Stimulated activated memory B cell treated with anti-CD40 and anti-IgM and Interleukin-4, amounts not matched to agents 10 μg/mL and 1 μg/mL and 100 μg/mL, for 72 hours (primary cell): ENCODE data around the gene STMN1.

Experiments
- ATAC-seq: fragments of 150-1000 bp; cut with Tn5 transposase; 2 replicates; pipeline ENCODE4 v1.10.0; 2021
- H3K27ac Mint-ChIP-seq: one replicate; pipeline ENCODE4 v1.8.0; 2022; ENCODE audit warnings: mild to moderate bottlenecking, mixed read lengths
- H3K27me3 Mint-ChIP-seq: one replicate; pipeline ENCODE4 v1.8.0; 2022; ENCODE audit warnings: mixed read lengths
- H3K36me3 Mint-ChIP-seq: one replicate; pipeline ENCODE4 v1.8.0; 2022; ENCODE audit warnings: mixed read lengths
- H3K4me1 Mint-ChIP-seq: one replicate; pipeline ENCODE4 v1.8.0; 2022; ENCODE audit warnings: mixed read lengths
- H3K4me3 Mint-ChIP-seq: one replicate; pipeline ENCODE4 v1.8.0; 2022; ENCODE audit warnings: mild to moderate bottlenecking, moderate library complexity, mixed read lengths
- H3K9me3 Mint-ChIP-seq: one replicate; pipeline ENCODE4 v1.8.0; 2022; ENCODE audit warnings: mixed read lengths

STMN1 gene

DNA sequence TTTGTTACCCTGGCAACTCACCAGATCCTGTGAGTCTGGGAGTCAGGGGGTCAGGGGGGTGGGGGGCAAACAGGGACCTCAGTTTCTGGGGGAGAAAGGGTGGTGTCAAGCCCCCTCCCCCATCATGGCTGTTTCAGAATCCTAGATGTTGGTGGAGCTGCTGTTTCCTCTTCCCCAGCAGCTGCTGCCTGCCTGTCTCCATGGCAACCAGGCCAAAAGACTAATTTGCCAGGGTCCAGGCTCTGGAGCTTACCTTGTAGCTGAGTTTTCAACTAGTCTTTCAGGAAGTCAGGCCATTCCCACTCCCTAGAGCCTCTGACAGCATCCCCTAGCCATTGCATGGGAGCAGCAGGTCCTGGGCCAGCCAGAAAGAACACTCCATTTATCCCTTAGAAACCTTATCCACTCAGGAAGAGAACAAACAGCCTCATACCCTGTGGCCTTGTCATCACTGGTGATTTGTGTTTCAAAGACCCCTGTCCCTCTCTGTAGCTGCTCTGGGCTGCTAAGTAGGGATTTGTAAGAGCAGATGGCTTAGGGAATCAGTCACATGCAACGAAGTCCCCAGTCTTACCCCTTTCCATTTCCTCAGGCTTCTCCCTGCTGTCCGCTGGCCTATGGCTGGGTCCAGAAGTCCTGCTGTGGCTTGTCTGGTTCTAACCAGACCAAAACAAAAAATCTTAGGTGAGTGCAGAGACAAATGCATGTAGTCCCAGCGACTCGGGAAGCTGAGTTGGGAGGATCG is 21.5 kb upstream of the STMN1 start:
- H3K9me3 Mint-ChIP-seq: no peaks in the 10 kb centered on the region
- peaks cover 7% of the 10 kb centered on the region for H3K4me1 Mint-ChIP-seq
- ATAC-seq: no peak
- no peak overlapping the region for H3K4me3 Mint-ChIP-seq
- H3K27me3 Mint-ChIP-seq: peaks cover 62% of the 10 kb centered on the region
- H3K36me3 Mint-ChIP-seq: no peaks in the 10 kb centered on the region
- no peak overlapping the region for H3K27ac Mint-ChIP-seq

GRCh38 chr1:25926731-25927496 is 20.7 kb upstream of the STMN1 start:
- H3K4me1 Mint-ChIP-seq: peaks cover 15% of the 10 kb centered on the region
- no peaks in the 10 kb centered on the region for H3K9me3 Mint-ChIP-seq
- no peaks in the 10 kb centered on the region for H3K36me3 Mint-ChIP-seq
- no peak overlapping the region for H3K4me3 Mint-ChIP-seq
- H3K27me3 Mint-ChIP-seq: peaks cover 70% of the 10 kb centered on the region
- H3K27ac Mint-ChIP-seq: no peak overlapping the region
- ATAC-seq: no peak

DNA sequence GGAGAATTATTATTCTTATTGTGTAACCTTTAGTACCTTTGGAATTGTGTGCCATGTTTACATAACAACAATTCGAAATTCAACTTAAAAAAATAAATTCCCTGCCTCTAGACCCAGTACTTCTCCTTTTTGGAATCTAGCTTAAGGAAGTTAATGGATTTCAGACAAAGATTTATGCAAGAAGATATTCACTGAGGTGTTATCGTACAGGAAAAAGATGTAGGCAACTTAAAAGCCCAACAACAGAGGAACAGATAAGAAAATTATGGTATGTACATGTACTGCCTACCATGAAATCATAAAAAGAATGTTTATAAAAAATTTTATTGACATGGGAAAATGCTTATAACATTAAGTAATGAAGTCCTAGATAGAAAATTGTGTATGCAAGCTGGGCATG is 18.2 kb upstream of the STMN1 start:
- no peaks in the 10 kb centered on the region for H3K36me3 Mint-ChIP-seq
- no peaks in the 10 kb centered on the region for H3K9me3 Mint-ChIP-seq
- H3K4me3 Mint-ChIP-seq: no peak overlapping the region
- H3K27me3 Mint-ChIP-seq: peaks cover 70% of the 10 kb centered on the region
- peaks cover 15% of the 10 kb centered on the region for H3K4me1 Mint-ChIP-seq
- no peak overlapping the region for H3K27ac Mint-ChIP-seq
- ATAC-seq: no peak

DNA sequence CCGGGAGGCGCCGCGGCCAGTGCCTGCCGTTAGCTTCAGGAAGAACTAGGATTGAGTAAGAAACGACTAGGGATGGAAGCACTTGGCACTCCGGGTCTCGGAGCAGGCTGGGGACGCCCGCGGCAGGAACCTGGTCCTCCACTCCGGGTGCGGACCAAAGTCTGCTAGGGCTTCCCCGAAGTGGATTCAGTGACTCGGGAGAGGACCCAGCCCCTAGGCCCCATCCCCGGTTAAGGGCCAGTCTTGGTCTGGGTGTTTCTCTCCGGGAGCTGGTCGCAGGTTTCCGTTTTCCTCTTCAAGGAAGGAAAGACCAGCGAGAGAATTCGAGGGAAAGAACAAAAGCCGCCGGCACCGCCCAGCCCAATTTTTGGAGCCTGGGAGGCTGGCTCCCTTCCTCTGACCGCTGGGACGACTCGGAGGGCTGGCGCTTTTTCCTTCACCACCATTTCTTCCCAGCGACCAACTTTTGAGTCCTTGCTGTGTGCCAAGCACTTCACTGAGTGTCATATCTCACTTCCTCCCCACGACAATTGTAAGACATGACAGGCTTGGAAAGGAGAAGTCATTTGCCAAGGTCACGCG is 16.8 kb upstream of the STMN1 start:
- no peaks in the 10 kb centered on the region for H3K9me3 Mint-ChIP-seq
- H3K27me3 Mint-ChIP-seq: peaks cover 70% of the 10 kb centered on the region
- peak; percentile 49 for ATAC-seq
- H3K4me3 Mint-ChIP-seq: peak overlapping the region; percentile 79
- peaks cover 15% of the 10 kb centered on the region for H3K4me1 Mint-ChIP-seq
- no peaks in the 10 kb centered on the region for H3K36me3 Mint-ChIP-seq
- peak overlapping the region; percentile 69 for H3K27ac Mint-ChIP-seq

DNA sequence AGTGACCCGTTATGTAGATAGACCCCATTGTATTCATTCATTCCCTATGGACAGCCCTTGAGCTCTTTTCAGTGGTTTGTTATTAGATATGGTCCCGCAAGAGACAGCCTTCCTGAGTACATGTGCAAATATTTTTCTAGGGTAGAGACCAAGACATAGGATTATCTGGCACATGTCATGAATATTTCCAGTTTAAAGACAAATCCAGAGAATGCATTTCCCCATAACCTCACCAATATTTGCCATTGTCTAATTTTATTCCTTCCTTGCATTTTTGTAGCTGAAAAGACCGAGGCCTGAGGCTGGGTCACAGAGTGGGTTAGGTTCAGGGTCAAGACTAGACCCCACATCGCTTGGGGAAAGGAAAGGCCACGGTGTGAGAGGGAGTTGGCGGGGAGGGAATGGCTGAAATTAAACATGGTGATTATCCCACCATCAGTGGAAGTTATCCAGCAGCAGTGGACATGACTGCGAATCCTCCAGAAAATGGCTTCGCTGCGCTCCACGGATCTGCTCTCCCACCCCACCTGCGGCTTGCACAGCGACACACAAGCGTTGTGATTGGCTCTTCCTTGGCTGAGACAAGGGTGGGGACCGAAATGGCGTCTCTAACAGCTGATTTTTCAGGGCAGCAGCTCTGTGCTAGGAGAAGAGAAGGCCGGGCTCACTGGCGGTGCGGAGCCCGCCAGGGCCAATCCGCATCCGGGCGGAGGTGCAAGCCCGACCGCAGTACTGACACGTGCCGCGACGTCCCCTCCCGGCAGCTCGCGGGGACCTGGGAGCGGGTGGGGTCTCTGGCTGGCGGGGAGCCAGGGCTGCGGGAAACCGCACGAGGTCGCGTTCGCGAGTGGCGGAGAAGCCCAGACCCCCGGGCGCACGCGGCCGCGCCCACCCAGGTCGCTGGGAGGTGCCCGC is 16.1 kb upstream of the STMN1 start:
- Mint-ChIP-seq H3K27me3 (peaks cover 68% of the 10 kb centered on the region), H3K9me3 (no peaks in the 10 kb centered on the region), H3K36me3 (no peaks in the 10 kb centered on the region), H3K4me3 (peak overlapping the region; percentile 79), H3K4me1 (peaks cover 15% of the 10 kb centered on the region), H3K27ac (peak overlapping the region; percentile 69)
- ATAC-seq: peak; percentile 76

- H3K27ac Mint-ChIP-seq: no peak overlapping the region
- ATAC-seq: no peak
Observed at GRCh38 chr1:25918615-25919014, 12.4 kb upstream of the STMN1 start.

GRCh38 chr1:25917996-25918395 is 11.8 kb upstream of the STMN1 start:
- Mint-ChIP-seq H3K36me3 (no peaks in the 10 kb centered on the region), H3K27me3 (peaks cover 24% of the 10 kb centered on the region), H3K4me3 (no peak overlapping the region), H3K4me1 (peaks cover 16% of the 10 kb centered on the region), H3K9me3 (no peaks in the 10 kb centered on the region), H3K27ac (no peak overlapping the region)
- ATAC-seq: no peak

More at GRCh38 chr1:25918615-25919014, 12.4 kb upstream of the STMN1 start:
- peaks cover 31% of the 10 kb centered on the region for H3K27me3 Mint-ChIP-seq
- H3K4me1 Mint-ChIP-seq: peaks cover 21% of the 10 kb centered on the region
- no peaks in the 10 kb centered on the region for H3K9me3 Mint-ChIP-seq
- H3K4me3 Mint-ChIP-seq: no peak overlapping the region
- no peaks in the 10 kb centered on the region for H3K36me3 Mint-ChIP-seq

DNA sequence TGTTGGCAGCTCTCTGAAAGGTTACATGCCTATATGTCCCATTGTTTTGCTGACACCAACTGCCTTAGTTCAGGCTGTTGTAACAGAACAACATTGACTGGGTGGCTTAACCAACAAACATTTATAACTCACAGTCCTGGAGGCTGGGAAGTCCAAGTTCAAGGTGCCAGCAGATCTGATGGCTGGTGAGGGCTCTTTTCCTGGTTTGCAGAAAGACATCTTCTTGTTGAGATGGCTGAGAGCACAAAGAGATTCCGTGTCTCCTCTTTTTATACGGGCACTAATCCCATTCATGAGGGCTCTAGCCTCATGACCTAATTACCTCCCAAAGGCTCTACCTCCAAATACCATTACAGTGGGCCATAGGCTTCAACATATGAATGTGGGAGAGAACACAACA is 10.2 kb upstream of the STMN1 start:
- no peaks in the 10 kb centered on the region for H3K36me3 Mint-ChIP-seq
- peaks cover 7% of the 10 kb centered on the region for H3K4me1 Mint-ChIP-seq
- no peak overlapping the region for H3K27ac Mint-ChIP-seq
- H3K4me3 Mint-ChIP-seq: no peak overlapping the region
- ATAC-seq: no peak
- H3K9me3 Mint-ChIP-seq: no peaks in the 10 kb centered on the region
- peaks cover 9% of the 10 kb centered on the region for H3K27me3 Mint-ChIP-seq

- peak; percentile 61 for ATAC-seq
- peaks cover 7% of the 10 kb centered on the region for H3K4me1 Mint-ChIP-seq
- no peaks in the 10 kb centered on the region for H3K27me3 Mint-ChIP-seq
- no peaks in the 10 kb centered on the region for H3K36me3 Mint-ChIP-seq
- H3K4me3 Mint-ChIP-seq: no peak overlapping the region
- H3K9me3 Mint-ChIP-seq: no peaks in the 10 kb centered on the region
- no peak overlapping the region for H3K27ac Mint-ChIP-seq
Observed at GRCh38 chr1:25914074-25914995, 8.1 kb upstream of the STMN1 start.

DNA sequence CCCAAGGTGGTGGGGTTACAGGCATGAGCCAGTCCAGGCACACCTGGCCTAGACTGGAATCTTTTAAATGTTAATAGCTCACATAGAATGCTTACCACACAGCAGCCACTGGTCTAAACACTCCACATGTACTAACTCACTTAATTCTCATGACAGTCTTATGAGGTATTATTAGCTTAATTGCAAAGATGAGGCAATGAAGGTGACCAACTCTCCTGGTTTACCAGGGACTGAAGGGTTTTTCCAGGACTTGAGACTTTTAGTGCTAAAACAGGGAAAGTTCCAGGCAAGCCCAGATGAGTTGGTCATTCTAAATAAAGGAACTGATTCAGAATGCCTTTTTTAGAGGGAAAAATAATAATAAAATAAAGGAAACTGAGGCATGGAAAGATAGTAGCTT is 7.0 kb upstream of the STMN1 start:
- no peaks in the 10 kb centered on the region for H3K36me3 Mint-ChIP-seq
- H3K4me1 Mint-ChIP-seq: peaks cover 7% of the 10 kb centered on the region
- H3K4me3 Mint-ChIP-seq: no peak overlapping the region
- ATAC-seq: no peak
- no peaks in the 10 kb centered on the region for H3K9me3 Mint-ChIP-seq
- H3K27me3 Mint-ChIP-seq: no peaks in the 10 kb centered on the region
- no peak overlapping the region for H3K27ac Mint-ChIP-seq

DNA sequence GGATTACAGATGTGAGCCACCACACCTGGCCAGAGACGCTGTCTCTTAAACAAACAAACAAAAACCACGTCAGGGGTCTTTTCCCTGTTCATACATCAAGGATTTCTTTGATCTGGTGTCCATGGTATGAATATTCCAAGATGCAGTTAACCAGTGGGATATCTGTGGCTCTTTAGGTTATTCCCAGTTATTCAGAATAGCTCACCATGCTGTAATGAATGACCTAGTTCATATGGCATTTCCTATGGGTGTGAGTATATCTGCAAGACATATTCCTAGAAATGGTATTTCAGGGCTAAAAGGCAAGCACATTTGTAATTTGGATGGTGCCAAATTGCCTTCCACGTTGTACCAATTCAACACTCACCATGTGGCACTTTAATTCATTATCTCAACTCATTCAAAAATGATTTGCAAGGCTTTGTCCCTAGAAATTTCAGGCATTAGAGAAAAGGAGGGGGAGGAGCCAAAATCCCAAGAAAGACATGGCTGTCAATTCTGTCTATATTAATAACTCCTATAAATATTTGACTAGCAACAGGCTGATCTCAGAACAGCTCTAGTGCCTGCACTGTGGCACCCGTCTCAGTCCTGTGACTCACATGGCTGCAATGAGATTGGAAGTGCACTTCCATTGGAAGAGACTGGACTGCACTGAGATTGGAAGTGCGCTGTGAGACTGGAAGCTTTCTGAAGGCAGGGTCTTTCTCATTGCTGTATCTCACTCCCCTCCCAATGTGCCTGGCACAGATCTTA is 6.0 kb upstream of the STMN1 start:
- no peak for ATAC-seq
- Mint-ChIP-seq H3K27ac (no peak overlapping the region), H3K4me1 (peaks cover 9% of the 10 kb centered on the region), H3K27me3 (no peaks in the 10 kb centered on the region), H3K36me3 (no peaks in the 10 kb centered on the region), H3K4me3 (no peak overlapping the region), H3K9me3 (no peaks in the 10 kb centered on the region)

- no peaks in the 10 kb centered on the region for H3K36me3 Mint-ChIP-seq
- no peak overlapping the region for H3K27ac Mint-ChIP-seq
- H3K4me3 Mint-ChIP-seq: no peak overlapping the region
- no peak for ATAC-seq
- peaks cover 17% of the 10 kb centered on the region for H3K4me1 Mint-ChIP-seq
- H3K9me3 Mint-ChIP-seq: no peaks in the 10 kb centered on the region
- H3K27me3 Mint-ChIP-seq: no peaks in the 10 kb centered on the region
Observed at GRCh38 chr1:25911162-25911561, 4.9 kb upstream of the STMN1 start.

GRCh38 chr1:25909040-25909439 is 2.8 kb upstream of the STMN1 start:
- H3K27me3 Mint-ChIP-seq: no peaks in the 10 kb centered on the region
- no peak overlapping the region for H3K4me3 Mint-ChIP-seq
- H3K36me3 Mint-ChIP-seq: no peaks in the 10 kb centered on the region
- H3K9me3 Mint-ChIP-seq: no peaks in the 10 kb centered on the region
- no peak for ATAC-seq
- peaks cover 22% of the 10 kb centered on the region for H3K4me1 Mint-ChIP-seq
- H3K27ac Mint-ChIP-seq: no peak overlapping the region
